HG02571 (cell line): Measurements from ENCODE around the gene RPUSD1.
"Not testable (repeated sequence)": the region's sequence is repeated elsewhere in the genome, so short reads cannot be mapped to it uniquely, and the experiment has no call there.

Experiments
- ATAC-seq: cut with Tn5 transposase; IDR thresholded peaks from one replicate; pipeline ENCODE4 v1.9.1; 2021; ENCODE audit warnings: mild to moderate bottlenecking, moderate library complexity; ENCODE audit not compliant: unreplicated experiment

The RPUSD1 gene

GRCh38 chr16:787978-788398 is at the start of gene RPUSD1:
Gene RPUSD1, minus strand, starts transcription at chr16:788381. Its CDS starts 644 bp downstream, at chr16:787737.
- no peak for ATAC-seq

GRCh38 chr16:836822-837221 is 48.6 kb upstream of the RPUSD1 start:
- not testable (repeated sequence) for ATAC-seq

- ATAC-seq, result no peak
These were observed 48.0 kb upstream of the RPUSD1 start for GRCh38 chr16:836221-836620.

- no peak for ATAC-seq
These were observed 47.2 kb upstream of the RPUSD1 start for GRCh38 chr16:835373-835772.

GRCh38 chr16:833411-833810 is 45.2 kb upstream of the RPUSD1 start:
- ATAC-seq, result no peak

GRCh38 chr16:832652-833336 is 44.6 kb upstream of the RPUSD1 start:
- no peak for ATAC-seq

GRCh38 chr16:831571-832413 is 43.6 kb upstream of the RPUSD1 start:
- no peak for ATAC-seq

GRCh38 chr16:830871-831570 is 42.8 kb upstream of the RPUSD1 start:
- ATAC-seq, result no peak

- no peak for ATAC-seq
These were observed 42.1 kb upstream of the RPUSD1 start for GRCh38 chr16:830107-830870.

GRCh38 chr16:828891-829290 is 40.7 kb upstream of the RPUSD1 start:
- ATAC-seq, result no peak

GRCh38 chr16:827513-827912 is 39.3 kb upstream of the RPUSD1 start:
- ATAC-seq, result no peak

- no peak for ATAC-seq
These were observed 37.3 kb upstream of the RPUSD1 start for GRCh38 chr16:825341-826061.

- no peak for ATAC-seq
These were observed 36.4 kb upstream of the RPUSD1 start for GRCh38 chr16:824601-825000.

GRCh38 chr16:824194-824593 is 36.0 kb upstream of the RPUSD1 start:
- ATAC-seq, result no peak

GRCh38 chr16:822909-823297 is 34.7 kb upstream of the RPUSD1 start:
- ATAC-seq, result no peak

GRCh38 chr16:822174-822908 is 34.2 kb upstream of the RPUSD1 start:
- no peak for ATAC-seq

- no peak for ATAC-seq
These were observed 33.6 kb upstream of the RPUSD1 start for GRCh38 chr16:821751-822150.

GRCh38 chr16:820748-821147 is 32.6 kb upstream of the RPUSD1 start:
- no peak for ATAC-seq

GRCh38 chr16:820044-820408 is 31.8 kb upstream of the RPUSD1 start:
- not testable (repeated sequence) for ATAC-seq
